ENCODE data around the gene PGAP6. TPM values are rescaled to one million over a fixed set of nuclear protein-coding genes. Genes with fewer than 3 reads are reported as not detected.

PGAP6 gene
- total and polyA plus RNA-seq, 2 of the 13 experiments (the other 11 are each of a cell fraction or from before 2014, with no cell fraction given), result 52.7 to 136 TPM

GRCh38 chr16:411576-412265 is 29.9 kb upstream of the PGAP6 start:
- CTCF ChIA-PET (ENCODE audit: low intra/inter-chr PET ratio, low total read pairs), result no interaction called here
- 96% methylated on average over 15 of the region's 26 CpGs for WGBS (ENCODE audit: low lambda C conversion rate)

More at GRCh38 chr16:411576-412265, 29.9 kb upstream of the PGAP6 start:
- H3K79me2 ChIP-seq (ENCODE audit: insufficient read depth, low read length), result no peaks in the 10 kb centered on the region
- POLR2A ChIA-PET, result interaction anchor here (1.2 to 3.0 kb wide), 3 partner anchors 10 to 116 kb away, joined by 3 to 15 read pairs (median 4); partner anchors contain the start of genes CAPN15 and DECR2
- TF ChIP-seq SOX6 (IDR thresholded peaks at IDR 0.05) (no peak), SOX6 (CRISPR knock-in tag; IDR thresholded peaks at IDR 0.05) (no peak), ASH2L (IDR thresholded peaks at IDR 0.05; ENCODE audit: insufficient read length, low read depth, low read length) (no peak), SETDB1 (CRISPR knock-in tag; IDR thresholded peaks at IDR 0.05; ENCODE audit: borderline replicate concordance) (no peak), RBFOX2 (IDR thresholded peaks at IDR 0.05; ENCODE audit: low read depth, low read length) (peak; percentile 49; the same call in 1 of the 2 replicates), PRPF4 (IDR thresholded peaks at IDR 0.05; ENCODE audit: low read depth, low read length, poor library complexity, severe bottlenecking) (no peak), PAXIP1 (CRISPR knock-in tag; conservative IDR thresholded peaks at IDR 0.05) (no peak), STAT5B (CRISPR knock-in tag; IDR thresholded peaks at IDR 0.05) (no peak), AGO2 (optimal IDR thresholded peaks at IDR 0.05; ENCODE audit: low read depth, low read length) (peak; percentile 46), ZNF253 (CRISPR knock-in tag; IDR thresholded peaks at IDR 0.05; ENCODE audit: borderline replicate concordance) (no peak)
- H4K20me1 ChIP-seq (ENCODE audit: insufficient read depth, low read length), result no peaks in the 10 kb centered on the region
- FAIRE-seq (no peak), DNase-seq (ENCODE audit: low spot score) (no peak), ATAC-seq (peak; percentile 4; the same call in 1 of the 3 replicates)
- H3K9me3 ChIP-seq (ENCODE audit: low read length), result no peaks in the 10 kb centered on the region
- no peak overlapping the region for H2AFZ ChIP-seq (ENCODE audit: low read length)
- peaks cover 16% of the 10 kb centered on the region for H3K4me1 ChIP-seq (ENCODE audit: insufficient read depth, low read length)
- in situ Hi-C loops (cut with HindIII; ENCODE audit: extremely low pct_ligation_motif_present, low pct_unique_long_range_greater_than_20kb) (no loop called here), intact Hi-C loops (cut with micrococcal nuclease; ENCODE audit: unreplicated experiment) (no loop called here)
- H3K27me3 ChIP-seq (ENCODE audit: control insufficient read depth in 1 of 2, insufficient read depth in 2 of 2, low read length in 2 of 2), result no peaks in the 10 kb centered on the region
- no TSS peak for BruUV-seq (replicated peaks)
- H3K27ac ChIP-seq (ENCODE audit: extremely low read length, insufficient read depth, low read length), result no peak overlapping the region
- peaks cover 4 to 11% of the 10 kb centered on the region in 2 experiments; a peak in 4 of 5 replicates for H3K36me3 ChIP-seq (replicated peaks in 1 of 2; ENCODE audit: control insufficient read depth in 1 of 2, insufficient read depth in 2 of 2, low read length in 2 of 2)
- H3K4me3 ChIP-seq (replicated peaks in 1 of 3; ENCODE audit: insufficient read depth in 1 of 3, low read depth in 2 of 3, low read length in 3 of 3), result no peak overlapping the region
- no peak overlapping the region for H3K9ac ChIP-seq (ENCODE audit: insufficient read depth, low read depth, low read length)
- H3K4me2 ChIP-seq (ENCODE audit: low read depth, low read length), result no peak overlapping the region
